ENCODE data around the gene ILDR2.

ILDR2 gene, protein sequence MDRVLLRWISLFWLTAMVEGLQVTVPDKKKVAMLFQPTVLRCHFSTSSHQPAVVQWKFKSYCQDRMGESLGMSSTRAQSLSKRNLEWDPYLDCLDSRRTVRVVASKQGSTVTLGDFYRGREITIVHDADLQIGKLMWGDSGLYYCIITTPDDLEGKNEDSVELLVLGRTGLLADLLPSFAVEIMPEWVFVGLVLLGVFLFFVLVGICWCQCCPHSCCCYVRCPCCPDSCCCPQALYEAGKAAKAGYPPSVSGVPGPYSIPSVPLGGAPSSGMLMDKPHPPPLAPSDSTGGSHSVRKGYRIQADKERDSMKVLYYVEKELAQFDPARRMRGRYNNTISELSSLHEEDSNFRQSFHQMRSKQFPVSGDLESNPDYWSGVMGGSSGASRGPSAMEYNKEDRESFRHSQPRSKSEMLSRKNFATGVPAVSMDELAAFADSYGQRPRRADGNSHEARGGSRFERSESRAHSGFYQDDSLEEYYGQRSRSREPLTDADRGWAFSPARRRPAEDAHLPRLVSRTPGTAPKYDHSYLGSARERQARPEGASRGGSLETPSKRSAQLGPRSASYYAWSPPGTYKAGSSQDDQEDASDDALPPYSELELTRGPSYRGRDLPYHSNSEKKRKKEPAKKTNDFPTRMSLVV

DNA sequence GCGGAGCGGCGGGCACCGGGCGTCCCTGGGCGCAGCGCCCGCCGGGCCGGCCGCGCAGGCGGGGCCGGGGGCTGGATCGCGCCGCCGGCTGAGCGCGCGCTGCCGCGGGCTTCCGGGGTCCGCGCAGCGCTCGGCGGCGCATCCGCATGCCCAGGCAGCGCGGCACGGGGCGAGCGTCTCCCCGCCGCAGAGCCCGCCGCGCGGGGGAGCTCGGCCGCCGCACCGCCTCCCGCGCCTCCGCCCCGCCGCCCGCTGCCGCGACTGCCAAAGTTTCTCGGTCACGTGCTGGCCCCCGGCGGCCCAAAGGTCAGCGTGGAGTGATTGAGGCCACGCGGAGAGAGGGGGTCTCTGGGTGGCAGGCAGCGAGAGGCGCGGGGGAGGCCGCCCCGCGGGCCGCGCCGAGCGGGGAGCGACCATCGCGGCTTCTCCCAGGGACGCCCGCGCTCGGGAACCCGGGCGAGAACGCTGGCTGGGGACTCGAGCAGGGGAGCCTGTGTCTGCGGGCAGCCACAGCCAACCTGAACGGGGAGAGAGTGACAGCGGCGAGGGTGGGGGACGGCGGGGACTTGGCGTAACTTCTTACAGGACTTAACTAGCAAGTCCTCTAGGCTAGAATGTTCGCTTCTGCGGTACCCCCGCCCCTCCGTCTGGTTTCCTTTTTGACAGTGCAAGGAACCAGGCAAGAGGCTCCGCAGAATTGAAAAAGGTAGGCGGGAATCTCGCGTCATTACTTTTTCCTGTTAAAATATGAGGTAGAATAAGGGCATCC lies at the start of gene ILDR2:
TSS of gene ILDR2 (minus strand) at position 180 of the 769 bp plus-strand sequence. CDS start 272 bp downstream, outside the sequence.
- DNase-seq (ENCODE audit: low read depth, low spot score) = no peak

DNA sequence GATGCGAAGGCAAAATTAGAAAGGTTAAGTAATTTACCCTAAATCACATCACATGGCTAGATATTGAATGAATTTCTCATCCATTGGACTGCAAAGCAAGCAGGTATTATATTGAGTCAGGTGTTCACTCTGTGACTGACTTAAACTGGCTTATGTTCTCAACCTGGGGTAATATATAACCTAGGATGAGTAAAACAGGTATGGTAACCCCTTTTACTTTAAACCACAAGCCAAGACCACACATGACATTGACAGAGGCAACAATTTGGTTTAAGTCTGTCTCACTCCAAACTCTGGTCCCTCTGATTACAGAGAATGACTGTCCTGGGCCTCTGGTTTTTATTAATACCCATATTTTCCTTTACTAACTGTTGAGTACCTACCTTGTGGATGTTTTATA lies 47.0 kb upstream of the ILDR2 start:
- DNase-seq (ENCODE audit: low read depth, low spot score) = no peak

DNA sequence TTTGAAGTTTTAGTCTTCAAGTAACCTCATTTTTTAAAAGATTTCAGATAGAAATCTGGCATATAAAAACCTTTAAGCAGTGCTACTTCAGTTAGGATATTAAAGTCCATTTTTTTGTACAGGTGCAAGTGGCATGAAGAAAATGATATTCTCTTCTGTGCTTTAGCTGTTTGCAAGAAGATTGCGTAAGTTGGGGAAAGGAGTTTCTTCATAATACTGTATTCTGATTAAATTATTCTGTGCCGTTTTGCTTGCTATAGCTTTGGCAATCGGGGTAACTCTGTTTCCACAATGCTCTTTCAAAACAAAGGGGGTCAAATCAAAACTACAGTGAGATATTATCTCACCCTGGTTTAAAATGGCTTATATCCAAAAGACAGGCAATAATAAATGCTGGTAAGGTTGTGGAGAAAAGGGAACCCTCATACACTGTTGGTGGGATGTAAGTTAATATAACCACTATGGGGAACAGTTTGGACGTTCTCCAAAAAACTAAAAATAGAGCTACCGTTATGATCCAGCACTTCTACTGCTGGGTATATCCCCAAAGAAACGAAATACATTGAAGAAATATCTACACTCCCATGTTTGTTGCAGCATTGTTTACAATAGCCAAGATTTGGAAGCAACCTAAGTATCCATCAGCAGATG lies 40.9 kb upstream of the ILDR2 start:
- DNase-seq (ENCODE audit: low read depth, low spot score) = no peak

DNA sequence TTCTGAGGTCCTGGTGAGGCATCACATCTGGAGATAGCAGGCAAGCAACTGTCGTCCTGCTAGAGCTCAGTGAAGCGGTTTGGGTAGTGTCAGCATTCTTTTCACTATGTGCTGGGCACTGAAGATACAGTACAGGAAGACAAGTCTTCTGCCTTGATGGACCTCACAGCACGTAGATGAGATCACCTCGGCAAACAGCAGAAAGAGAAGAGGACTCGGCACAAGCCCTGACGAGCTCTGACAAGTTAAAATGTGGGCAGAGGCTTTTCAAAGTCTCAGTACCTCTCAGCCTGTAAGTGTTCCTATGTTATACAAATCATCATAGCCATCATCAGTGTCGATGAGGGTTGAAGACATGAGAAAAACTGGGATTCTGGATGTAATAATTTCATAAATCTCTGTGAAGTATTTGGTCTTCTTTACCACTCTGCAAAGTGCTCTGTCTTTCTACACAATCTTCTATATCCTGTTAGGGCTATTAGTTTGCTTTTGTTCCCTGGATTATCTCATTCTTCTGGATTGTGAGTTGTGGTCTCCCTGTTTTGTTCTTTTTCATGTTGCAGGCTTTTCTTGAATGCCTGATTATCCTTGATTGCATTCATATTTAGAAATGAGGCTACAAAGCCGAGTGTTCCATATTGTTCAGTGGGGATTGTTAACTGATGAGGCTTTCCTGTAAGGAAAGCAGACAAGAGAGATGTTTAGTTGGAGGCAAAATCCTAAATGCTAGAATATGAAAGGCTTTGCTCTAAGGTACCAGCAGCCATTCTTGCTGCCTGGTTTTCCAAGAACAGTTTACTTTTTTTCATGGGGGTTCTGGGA lies 38.0 kb upstream of the ILDR2 start:
- DNase-seq (ENCODE audit: low read depth, low spot score) = no peak

DNA sequence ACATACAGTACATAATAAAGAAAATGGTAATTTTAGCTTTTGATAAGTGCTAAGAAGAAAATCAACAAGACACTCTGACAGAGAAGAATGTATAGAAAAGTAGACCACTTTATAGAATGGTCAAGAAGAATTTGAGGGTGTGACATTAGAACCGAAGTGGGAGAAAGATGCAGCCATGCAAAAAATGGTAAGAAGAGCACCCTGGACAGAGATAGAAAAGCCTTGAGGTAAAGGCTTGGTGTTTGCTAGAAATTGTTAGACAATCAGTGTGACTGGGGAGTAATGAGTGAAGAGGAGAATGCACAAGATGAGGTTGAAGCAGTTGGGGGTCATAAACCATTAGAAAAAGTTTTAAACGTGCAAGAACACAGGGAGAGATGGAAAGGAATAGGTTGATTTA lies 37.2 kb upstream of the ILDR2 start:
- DNase-seq (ENCODE audit: low read depth, low spot score) = no peak

DNA sequence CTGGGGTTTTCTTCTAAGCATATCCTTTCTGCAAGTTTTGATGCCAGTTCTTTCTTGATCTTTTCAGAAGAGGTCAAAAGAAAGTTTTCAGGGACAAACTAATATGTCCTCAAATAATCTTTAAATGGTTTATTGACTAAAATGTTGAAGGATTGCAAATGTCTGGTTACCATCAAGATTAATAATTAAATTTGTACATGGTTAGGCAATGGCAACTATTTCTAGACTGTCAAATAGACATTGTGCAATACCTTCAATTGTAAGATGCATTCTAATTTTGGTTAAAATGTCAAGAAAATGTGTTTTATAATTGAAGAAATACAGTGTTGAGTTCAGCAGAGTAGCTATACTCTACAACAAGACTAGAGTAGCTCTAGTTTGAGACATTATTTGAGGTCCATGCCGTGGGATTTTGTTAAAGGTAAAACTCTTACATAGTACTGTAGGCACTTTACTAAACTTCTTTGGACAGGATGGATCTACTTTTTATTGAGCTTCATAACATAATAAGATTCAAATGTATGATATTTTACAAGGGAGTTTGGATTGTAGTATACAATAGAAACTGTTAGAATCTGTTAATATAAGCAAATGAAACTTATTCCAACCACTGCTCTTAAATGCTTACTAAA lies 36.3 kb upstream of the ILDR2 start:
- no peak for DNase-seq (ENCODE audit: low read depth, low spot score)

DNA sequence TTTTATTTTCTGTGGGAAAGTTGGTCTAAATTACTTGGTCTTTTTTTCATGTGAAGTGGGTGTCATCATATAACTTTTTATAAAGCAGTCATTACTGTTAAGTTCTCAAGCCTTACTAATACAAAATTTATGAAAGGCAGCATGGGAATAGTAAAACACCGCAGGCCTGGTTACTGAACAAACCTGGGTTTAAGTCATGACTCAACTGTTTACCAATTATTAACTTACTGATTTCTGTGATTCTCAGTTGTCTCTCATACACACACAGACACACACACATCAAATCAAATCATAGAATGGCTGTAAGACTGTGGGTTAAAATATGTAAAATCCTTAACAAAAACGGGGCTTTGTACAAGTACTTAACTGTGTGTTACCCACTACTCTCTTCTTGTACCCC lies 28.4 kb upstream of the ILDR2 start:
- no peak for DNase-seq (ENCODE audit: low read depth, low spot score)

DNA sequence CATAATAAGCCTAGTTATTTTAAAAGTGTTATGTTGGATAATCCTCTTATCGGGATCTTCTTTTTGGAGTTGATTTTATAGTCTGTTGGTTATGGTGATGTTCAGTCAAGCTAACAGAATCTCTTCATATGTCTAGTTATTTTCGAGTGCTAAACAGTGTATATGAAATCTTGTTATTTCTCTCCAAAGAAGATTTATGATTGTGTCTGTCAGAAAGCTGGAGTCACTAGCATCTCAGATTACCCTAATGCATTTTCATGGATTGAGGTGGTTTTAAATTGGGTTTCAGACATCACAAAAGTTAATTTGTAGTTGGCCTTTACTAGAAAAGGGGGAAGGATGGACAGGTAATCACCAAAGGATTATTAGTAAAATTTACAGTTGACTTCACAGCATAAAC lies 27.0 kb upstream of the ILDR2 start:
- no peak for DNase-seq (ENCODE audit: low read depth, low spot score)

DNA sequence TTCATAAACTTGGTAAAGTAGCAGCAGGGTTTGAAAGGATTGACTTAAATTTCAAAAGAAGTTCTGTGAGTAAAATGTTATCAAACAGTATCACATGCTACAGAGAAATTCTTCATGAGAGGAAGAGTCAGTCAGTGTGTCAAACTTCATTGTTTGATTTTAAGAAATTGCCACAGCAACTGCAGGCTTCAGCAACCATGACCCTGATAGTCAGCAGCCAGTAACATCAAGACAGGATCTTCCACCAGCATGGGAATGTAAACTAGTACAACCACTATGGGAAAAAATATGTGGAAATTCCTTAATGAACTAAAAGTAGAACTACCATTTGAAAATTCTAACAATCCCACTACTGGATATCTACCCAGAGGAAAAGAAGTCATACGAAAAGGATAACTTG lies 25.2 kb upstream of the ILDR2 start:
- DNase-seq (ENCODE audit: low read depth, low spot score) = no peak

DNA sequence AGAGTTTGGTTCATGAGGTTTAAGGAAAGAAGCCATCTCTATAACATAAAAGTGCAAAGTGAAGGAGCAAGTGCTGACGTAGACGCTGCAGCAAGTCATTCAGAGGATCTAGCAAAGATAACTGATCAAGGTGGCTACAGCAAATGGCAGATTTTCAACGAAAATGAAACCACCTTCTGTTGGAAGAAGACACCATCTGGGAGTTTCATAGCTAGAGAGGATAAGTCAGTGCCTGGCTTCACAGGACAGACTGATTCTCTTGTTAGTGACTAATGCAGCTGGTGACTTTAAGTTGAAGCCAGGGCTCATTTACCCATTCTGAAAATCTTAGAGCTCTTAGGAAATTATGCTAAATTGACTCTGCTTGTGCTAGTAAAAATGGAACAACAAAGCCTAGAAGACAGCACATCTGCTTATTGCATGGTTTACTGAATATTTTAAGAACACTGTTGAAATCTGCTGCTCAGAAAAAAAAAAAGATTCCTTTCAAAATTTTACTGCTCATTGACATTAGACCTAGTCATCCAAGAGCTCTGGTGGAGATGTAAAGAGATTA lies 24.2 kb upstream of the ILDR2 start:
- no peak for DNase-seq (ENCODE audit: low read depth, low spot score)

DNA sequence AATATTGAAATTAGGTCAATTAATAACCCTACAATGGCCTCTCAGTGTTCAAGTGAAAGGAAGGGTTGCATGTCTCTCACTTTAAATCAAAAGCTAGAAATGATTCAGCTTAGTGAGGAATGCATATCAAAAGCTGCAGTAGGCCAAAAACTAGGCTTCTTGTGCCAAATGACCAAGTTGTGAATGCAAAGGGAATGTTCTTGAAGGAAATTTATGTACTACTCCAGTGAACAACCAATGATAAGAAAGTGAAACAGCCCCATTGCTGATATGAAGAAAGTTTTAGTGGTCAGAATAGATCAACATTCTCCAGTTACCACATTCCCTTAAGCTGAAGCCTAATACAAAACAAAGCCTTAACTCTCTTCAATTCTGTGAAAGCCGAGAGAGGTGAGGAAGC lies 23.7 kb upstream of the ILDR2 start:
- DNase-seq (ENCODE audit: low read depth, low spot score) = no peak

DNA sequence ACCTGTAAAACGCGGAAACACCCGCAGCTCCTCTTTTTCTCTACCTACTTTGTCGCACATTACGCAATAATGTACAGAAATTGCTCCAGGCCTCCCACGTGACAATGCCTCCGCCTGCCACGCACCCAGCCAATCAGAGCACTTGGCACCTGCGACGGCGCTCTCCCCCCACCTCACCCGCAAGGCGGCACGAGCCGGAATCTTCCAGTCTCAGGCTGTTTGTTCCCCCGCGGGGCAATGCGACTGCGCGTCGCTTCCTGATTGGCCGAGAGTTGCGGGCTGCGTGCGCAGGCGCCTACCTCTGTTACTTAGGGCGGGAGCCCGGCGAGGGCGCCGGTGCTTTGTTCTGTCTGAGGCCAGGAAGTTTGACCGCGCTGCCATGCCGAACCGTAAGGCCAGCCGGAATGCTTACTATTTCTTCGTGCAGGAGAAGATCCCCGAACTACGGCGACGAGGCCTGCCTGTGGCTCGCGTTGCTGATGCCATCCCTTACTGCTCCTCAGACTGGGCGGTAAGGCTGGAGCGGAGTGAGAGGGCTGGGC lies 13.7 kb upstream of the ILDR2 start, which contains the start of gene MAEL:
TSS of gene MAEL (plus strand) at position 307 of the 542 bp plus-strand sequence. CDS start at position 380, 73 bp downstream.
- DNase-seq (ENCODE audit: low read depth, low spot score) = no peak

DNA sequence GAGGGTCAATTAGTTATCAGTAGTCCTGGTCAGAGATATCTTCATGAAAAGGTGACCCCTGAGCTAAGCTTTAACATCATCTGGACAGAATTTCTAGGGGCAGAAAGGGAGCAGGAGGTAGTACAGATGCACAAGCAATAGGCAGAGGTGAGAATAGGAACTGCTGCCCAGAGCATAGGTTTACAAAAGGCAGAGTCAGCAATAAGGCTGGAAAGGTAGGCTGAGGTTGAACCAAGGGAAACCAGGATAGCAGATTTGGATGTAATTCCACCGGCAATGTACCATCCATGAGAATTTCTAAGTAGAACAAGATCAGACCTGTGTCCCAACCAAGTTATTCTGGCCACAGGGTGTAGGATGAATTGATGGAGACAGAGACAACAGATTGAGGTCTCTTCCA lies 6.2 kb upstream of the ILDR2 start:
- no peak for DNase-seq (ENCODE audit: low read depth, low spot score)

DNA sequence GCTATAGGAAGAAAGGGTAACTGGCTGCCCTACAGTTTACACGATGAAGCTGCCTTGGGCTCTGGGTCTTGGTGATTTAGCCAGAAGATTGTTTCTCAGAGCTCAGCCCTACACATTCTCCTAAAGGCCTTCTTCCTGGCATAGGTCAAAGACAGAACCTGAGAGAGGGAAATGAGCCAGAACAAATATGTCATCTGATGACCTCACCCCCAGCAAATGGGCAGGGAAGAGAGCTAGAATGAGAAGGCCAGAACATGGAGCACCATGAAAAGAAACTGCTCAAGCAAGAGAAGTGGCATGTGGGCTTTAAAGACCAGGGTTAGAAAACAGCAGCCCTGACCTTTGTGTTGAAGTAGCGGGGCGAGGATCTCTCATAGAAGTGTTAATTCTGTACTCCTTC lies 5.5 kb upstream of the ILDR2 start:
- no peak for DNase-seq (ENCODE audit: low read depth, low spot score)

DNA sequence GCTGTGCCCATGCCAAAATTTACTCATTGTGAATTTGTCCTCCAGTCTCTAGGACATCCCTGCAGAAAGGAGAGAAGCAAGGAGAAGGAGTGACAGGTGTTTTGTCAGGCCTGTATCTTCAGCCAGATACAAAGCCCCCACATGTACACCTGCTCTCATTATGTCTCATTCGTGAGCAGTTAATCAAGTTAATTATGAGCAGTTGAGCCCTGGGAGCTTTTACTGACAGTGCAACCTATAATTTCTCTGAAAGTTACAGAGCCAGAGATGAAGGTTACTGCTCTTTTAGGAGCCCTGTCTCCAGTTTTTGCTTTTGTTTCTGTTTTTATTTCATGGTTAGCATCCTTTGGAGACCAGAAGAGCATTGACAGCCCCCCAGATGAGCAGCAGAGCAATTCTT lies 5.0 kb upstream of the ILDR2 start:
- no peak for DNase-seq (ENCODE audit: low read depth, low spot score)

DNA sequence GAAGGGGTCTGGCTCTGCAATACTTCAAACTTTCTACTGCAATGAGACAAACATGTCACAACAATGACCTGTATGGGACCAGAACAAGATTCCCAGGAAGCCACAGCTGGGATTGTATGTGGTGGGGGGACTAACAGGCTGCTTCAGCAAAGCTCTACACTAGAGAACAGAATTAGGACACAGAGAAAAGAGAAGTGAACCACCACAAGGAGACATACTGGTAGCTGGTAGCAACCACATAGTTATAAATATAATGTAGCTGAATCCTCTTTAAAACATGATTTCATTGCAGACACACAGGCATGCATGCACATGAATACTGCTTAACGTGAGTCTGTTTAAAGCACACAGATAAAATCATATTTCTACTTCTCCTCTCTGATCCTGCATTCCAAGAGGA lies 3.5 kb upstream of the ILDR2 start:
- no peak for DNase-seq (ENCODE audit: low read depth, low spot score)

DNA sequence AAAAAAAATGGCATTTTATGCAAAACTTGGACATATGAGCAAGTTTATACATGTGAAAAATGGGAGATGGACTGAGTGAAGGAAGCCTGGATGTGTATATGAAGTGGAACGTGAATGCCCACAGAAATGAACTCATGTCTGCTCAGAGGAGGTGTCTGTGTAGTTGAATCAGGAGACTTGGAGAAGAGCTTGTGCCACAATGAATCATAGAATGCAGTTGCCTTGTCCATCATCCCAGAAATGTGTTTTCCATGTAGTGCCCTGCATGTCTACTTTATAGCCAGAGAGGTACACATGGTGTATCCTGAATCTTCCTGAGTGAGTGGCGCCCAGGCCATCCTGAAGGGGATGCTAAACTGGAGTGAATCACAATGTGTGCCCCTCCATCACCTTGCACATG lies 2.6 kb upstream of the ILDR2 start:
- no peak for DNase-seq (ENCODE audit: low read depth, low spot score)

DNA sequence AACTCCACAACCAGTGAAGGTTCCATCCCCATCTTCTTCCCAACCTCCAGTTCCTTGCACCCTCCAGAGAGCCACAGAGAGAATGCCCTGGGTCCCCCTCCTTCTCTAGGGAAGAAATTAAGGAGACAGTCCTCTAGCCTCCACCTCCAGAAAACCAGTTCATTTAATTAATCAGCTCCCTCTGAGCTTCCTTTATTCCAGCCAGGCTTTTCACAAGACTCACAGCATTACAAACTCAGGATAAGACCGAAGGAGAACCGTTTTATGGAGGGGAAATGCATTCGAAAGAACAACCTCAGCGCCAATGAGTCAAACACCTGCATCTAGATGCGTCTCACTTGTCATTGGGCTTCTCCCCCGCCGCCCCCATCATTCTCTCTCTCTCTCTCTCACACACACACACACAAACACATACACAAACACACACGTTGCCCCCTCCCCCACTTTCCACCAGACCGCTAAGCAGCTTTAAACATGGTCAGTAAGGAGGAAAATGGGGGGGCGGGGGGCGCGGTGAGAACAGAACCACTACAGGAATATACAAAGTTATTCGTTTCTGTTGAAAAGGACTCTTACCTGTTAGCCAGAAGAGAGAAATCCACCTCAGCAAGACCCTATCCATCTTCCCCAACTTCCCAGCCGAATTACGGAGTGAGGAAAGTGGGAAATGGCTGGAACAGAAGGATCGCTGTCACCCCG lies 544 bp downstream of the ILDR2 start:
- no peak for DNase-seq (ENCODE audit: low read depth, low spot score)

DNA sequence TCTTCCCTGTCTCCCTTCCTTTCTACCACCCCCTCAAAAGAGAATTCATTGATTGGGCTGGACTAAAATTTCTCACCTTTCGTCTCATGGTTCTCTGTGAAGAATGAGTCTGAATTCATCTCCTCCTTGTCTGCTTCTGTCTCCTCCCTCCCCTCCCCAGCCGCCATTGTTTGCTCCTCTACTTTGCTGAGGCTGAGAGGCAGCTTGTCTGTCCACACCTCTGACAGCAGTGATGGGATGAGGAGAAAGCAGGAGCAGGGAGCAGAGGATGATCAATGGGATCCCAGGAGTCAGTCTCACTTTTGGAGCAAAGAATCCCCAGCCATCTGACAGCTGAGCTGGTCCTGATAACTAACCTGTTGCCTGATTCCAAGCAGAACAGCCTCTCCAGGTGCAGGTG lies 2.5 kb downstream of the ILDR2 start:
- DNase-seq (ENCODE audit: low read depth, low spot score) = no peak

Measured in brain pericyte (primary cell).